HG02798 (cell line): ENCODE data around the gene DOCK2.

Experiments used
- ATAC-seq: cut with Tn5 transposase; IDR thresholded peaks from one replicate; pipeline ENCODE4 v1.9.1; 2021; ENCODE audit warnings: mild to moderate bottlenecking; ENCODE audit not compliant: unreplicated experiment, poor library complexity

DOCK2 gene

GRCh38 chr5:169956126-169956525 lies 319.1 kb downstream of the DOCK2 start:
- ATAC-seq: no peak

- no peak for ATAC-seq
Measured at GRCh38 chr5:169956756-169957155, 319.7 kb downstream of the DOCK2 start.

GRCh38 chr5:169958278-169958677 lies 321.2 kb downstream of the DOCK2 start:
- no peak for ATAC-seq

DNA sequence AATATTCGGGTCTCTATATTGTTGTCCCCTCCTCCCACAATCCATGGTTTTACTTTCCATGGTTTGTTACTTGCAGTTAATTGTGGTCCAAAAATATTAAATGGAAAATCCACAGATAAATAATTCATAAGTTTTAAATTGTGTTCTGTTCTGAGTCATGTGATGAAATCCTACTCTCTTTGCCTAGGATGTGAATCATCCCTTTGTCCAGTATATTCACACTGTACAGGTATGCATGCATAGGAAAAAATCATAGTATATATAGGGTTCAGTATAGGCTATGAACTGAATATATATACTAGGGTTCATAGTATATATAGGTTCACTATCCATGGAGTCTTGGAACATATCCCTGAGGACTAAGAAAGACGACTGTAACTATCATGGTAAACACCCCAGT lies 323.6 kb downstream of the DOCK2 start:
- ATAC-seq: no peak

GRCh38 chr5:169964246-169964645 lies 327.2 kb downstream of the DOCK2 start:
- no peak for ATAC-seq

DNA sequence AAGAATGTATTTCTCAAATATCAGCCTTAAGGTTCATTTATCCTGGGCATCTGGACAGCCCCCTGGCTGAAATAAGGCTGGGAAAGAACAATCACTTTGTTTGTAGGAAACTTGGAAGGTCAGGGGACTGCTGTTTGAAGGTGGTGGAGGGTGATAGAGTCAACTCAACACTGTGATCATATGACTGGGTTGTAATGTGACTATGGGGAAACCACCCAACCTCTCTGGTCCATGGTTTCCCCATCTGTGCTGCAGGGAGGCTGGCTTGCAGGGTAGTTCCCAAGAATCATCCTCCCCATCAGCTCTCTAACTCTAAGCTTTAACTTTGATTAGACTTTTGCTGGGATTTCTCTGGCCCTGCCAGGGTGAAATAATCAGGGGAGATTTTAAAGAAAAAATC lies 333.3 kb downstream of the DOCK2 start:
- ATAC-seq: peak; percentile 72

DNA sequence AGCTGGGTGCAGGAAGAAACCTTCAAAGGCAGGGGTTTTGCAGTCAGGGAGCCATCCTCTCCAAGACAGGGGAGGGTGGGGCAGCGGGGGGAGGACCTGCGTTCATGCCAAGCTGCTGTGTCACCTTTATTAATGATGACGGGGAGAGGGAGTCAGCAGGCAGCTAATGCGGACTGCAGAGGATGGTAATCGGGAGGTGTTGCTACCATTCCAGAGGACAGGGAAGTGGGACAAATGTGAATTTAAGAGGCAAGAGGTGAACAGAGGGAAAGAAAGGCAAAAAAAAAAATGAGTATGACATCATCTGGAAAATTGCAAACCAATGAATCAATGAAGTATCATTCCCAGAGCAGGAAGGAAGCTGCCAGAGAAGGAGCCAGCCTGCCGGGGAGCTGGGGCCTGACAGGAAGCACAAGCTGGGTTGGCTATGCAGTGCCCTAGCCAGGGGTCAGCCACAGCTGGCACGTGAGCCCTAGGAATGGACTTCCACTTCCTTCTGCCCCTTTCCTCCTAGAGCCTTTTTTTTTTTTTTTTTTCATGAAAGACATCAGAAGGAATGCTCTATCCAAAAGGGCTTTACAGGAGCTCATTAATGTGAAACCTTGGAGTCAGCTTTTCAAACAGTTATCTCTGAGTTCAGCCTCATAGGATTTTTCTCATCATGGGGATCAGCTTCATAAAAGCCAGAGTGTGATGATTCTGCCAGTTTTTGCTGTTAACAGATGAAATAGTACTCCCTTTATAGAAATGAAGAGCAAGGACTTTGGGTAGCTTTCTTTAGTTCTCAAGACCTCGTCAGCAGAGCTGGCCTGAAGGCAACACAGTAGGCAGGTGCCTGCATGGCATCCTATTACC lies 334.1 kb downstream of the DOCK2 start:
- no peak for ATAC-seq

DNA sequence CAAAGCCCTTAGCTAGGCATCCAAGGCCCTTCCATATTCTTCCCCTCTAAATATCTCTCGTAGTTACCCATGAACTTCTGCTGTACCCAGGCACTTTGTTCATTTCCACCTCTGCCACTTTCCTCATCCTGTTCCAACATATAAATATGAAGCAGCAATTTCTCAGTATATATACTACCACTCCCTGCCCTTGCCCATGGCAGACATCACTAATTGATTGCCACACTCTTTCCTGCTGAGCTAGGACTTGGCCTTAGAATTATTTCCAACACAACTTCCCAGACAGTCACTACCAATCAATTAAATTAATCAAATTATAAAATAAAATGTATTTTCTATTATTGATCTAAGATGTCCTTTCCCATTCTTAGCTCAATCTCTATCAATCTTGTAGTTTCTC lies 334.7 kb downstream of the DOCK2 start:
- no peak for ATAC-seq

DNA sequence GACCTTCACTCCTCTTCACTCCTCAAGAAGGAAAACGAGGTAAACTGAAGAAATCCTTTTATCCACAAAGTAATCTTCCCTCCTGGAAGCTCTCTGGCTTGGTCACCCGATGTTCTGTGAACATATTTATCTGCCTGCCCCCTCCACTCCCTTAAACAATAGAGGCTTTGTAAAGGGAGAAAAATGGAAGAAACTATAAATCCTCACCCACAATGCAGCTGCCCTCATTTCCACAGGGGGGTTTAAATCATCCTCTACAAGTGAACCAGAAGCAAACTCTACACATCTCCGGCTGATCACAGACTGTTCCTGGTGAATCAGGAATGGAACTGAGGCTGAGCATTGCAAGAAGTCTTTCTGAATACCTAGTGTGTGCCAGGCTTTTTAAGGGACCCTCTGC lies 336.0 kb downstream of the DOCK2 start:
- no peak for ATAC-seq

DNA sequence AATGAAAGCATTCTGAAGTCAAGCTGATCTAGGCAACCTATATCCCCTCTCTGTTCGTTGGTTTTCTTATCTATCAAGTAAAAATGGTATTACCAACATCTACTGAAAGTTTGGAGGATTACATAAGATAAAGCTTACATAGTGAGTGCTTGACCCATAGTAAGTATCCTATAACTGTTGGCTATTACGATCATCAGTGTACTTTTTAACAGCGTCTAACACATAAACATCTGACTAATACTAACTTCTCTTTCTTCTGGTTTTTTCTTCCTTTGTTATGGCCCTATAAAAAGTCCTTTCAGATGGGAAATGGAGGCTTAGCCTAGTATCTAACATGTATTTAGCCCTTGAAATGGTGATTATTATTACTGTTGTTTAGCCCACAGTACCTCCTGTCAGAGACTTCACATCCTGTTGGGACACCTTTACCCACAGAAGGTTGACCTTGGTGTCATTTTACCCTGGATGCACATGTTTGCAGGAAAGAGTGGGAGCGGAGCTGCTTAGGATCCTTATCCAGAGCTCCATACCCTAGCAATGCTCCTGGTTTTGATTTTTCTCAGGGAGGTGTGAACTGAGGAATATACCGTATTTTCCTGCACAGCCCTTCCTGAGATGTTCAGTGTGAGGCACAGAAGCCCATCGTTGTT lies 337.2 kb downstream of the DOCK2 start:
- ATAC-seq: no peak

DNA sequence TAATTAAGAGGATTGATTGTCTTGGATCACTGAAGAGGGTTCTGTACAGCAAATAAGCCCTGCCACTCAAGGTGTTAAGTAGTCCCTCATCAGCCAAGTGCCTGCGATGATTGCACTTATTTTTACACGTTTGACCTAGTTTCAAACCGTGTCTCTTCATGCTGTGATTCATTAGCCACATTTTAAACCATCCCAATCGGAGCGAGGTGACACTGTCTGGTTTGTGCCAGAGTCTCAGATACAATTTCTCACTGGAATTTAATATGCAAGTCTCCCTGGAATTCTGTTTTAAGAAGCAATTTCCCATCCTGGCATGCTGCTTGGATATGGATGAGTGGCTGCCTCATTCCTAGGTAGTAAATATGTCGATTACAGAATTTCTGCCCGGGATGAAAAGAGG lies 341.6 kb downstream of the DOCK2 start:
- ATAC-seq: no peak

GRCh38 chr5:169979871-169980270 lies 342.8 kb downstream of the DOCK2 start:
- no peak for ATAC-seq

- peak; percentile 50 for ATAC-seq
Measured at GRCh38 chr5:169980418-169981053, 343.5 kb downstream of the DOCK2 start, which contains the start of gene INSYN2B. TSS of gene INSYN2B (minus strand) at chr5:169980495. CDS start at chr5:169883898, 96,597 bp downstream.

DNA sequence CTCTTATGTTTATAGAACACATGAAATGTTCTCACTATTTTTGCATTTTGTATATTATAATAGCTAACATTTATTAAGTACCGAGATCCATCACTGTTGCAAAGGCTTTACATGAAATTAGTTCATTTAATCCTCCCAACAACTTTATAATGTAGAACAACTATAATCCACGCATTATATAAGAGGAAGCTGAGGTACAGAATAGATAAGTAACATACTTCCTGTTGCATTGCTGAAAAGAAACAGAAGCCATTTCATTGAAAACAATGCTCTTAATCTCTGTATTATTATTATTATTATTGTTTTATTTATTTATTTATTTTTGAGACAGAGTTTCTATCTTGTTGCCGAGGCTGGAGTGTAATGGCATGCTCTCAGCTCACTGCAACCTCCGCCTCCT lies 351.1 kb downstream of the DOCK2 start:
- ATAC-seq: no peak

DNA sequence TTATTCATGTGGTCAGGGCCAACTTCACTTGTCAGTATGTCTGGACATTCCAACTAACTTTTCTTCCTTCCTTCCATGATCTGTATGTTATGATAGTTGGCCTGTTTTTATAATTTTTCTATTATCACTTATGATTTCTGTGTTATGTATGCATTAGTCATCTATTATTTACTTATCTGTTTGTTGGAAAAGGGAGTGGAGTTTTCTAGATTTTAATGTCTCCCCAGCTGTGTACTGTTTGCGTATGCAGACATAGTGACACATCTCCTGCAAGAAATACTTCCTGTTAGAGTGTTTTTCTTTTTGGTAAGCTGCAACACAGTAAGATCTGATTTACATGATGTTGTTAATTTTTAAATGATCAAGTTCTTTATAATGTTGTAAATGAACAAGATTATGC lies 351.9 kb downstream of the DOCK2 start:
- no peak for ATAC-seq

DNA sequence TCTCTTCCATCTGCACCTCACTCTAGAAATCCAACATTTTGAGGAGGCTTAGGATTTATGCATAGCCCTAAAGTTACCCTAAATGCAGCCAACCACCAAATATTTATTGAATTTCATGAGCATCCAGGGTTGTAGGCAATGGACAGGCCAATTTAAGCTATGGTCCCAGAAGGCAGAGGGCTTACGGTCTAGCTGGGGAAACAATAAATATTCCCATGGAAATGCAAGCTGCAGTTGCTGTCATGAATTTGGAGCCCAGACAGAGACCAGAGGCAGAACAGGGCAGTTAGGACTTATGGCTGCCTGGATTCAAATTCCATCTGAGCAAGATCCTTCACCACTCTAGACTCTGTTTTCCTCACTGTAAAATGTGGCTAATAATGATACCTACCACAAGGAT lies 352.3 kb downstream of the DOCK2 start:
- no peak for ATAC-seq

DNA sequence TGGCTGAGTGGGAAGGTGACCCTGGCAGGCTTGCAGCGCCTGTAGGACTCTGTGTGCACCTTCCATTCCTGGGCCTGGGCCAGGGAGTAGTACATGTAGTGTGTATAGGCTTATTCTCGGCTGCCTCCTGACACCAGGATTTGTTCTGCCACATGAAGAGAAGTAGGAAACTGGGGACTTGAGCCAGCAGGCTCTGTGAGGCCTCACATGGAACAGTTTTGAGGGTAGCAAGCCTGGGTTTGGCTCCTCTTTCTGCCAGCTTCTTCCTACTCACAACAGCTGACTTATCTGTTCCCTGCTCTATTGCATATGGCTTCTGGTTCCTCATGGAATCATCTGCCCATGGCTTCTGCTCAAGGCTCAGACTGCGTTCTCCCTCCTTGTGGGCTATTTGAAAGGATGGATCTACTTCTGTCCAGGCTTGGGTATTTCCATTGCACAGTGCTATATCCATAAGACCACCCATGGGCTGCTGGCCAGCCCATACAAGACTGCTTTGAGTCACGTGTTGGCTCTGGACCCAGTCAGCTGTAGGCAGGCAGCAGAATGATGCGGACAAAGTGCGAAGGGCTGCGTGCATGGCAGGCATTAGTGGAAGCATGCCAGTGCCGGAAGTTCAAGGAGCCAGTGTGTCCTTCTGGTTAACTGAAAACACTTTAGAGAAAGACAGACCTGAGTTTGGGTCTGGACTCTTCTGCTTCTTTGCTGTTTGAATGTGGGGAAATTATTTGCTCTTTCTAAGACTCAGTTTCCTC lies 354.2 kb downstream of the DOCK2 start:
- ATAC-seq: no peak

GRCh38 chr5:169992789-169993484 lies 355.9 kb downstream of the DOCK2 start:
- no peak for ATAC-seq

- no peak for ATAC-seq
Measured at GRCh38 chr5:169993485-169993790, 356.4 kb downstream of the DOCK2 start.

DNA sequence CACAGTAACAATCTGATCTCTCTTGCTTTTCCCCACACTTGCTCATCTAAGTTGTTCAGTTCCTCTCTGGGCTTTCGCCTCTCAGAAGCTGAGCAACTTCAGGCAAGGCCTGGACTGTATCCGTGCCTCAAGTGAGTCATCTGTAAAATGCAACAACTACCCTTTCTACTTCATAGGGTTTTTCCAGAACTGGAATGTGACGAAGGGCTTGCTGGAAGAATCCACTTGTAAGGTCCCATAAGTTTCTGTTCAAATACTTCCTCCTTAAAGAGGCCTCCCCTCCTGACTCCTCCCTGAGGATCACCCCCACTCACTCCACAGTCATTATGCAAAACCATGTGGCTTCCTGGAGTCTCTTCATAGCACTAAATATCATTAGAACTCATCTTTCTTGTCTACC lies 360.7 kb downstream of the DOCK2 start:
- ATAC-seq: peak; percentile 55
